ENCODE measurements around the gene UBE2E2.

GRCh38 chr3:23565041-23565775, 362.1 kb downstream of the UBE2E2 start:
- TF ChIP-seq SUZ12 (IDR thresholded peaks at IDR 0.05; ENCODE audit: extremely low read depth, insufficient read depth, insufficient read length), result no peak
- TF ChIP-seq ZNF274 (IDR thresholded peaks at IDR 0.05; ENCODE audit: low read depth, low read length), result no peak

All from NT2/D1 (cell line).